B cell (primary cell): ENCODE data around the gene CTNNB1. TPM values are rescaled to one million over a fixed set of nuclear protein-coding genes. Genes with fewer than 3 reads are reported as not detected.

Source experiments
- ATAC-seq: fragments of 200-7000 bp; cut with Tn5 transposase; one replicate; pipeline ENCODE4 v1.10.0; 2021; ENCODE audit warnings: low read depth, mild to moderate bottlenecking, moderate number of reproducible peaks, moderate library complexity
- CTCF ChIA-PET: fragments of 350-600 bp; sonication (Branson Sonifier 250); formaldehyde crosslinking; loops from one replicate; lab custom pipeline; 2021; ENCODE audit warnings: antibody characterized with exemption, inconsistent platforms; lab: Charles Lee
- POLR2A ChIA-PET: fragments of 350-600 bp; sonication (Branson Sonifier 250); formaldehyde crosslinking; loops from one replicate; lab custom pipeline; 2021; ENCODE audit warnings: antibody characterized with exemption; lab: Charles Lee
- DNase-seq: peaks from one replicate; pipeline ENCODE4 v3.0.0; 2013
- H2AFZ ChIP-seq: 2 replicates; pipeline ENCODE4 v1.6.1; 2012; ENCODE audit warnings: mild to moderate bottlenecking, low read depth, low read length; ENCODE audit not compliant: insufficient read depth, poor library complexity, severe bottlenecking
- H3K27ac ChIP-seq, 2 donors: 1 replicate in 1 of 2; 2 replicates in 1 of 2; pipeline ENCODE4 v1.5.1; 2012 to 2013; ENCODE audit warnings: low read length in 2 of 2, mild to moderate bottlenecking in 2 of 2, moderate library complexity in 1 of 2
- H3K27me3 ChIP-seq, 4 experiments: fragments of 200-600 bp in 1 of 4; sonication (generic) in 1 of 4; replicated peaks in 1 of 4; 1 replicate in 2 of 4; 2 replicates in 2 of 4; pipeline versions ENCODE4 v1.6.1 to v1.7.0; 2013 to 2016; ENCODE audit warnings: low read length in 3 of 4, mild to moderate bottlenecking in 2 of 4, mixed read lengths in 1 of 4, moderate library complexity in 1 of 4; ENCODE audit not compliant: insufficient read depth in 4 of 4, control insufficient read depth in 3 of 4; ENCODE audit errors: control extremely low read depth in 1 of 4
- H3K36me3 ChIP-seq, 2 experiments: replicated peaks in 1 of 2; 1 replicate in 1 of 2; 2 replicates in 1 of 2; pipeline versions ENCODE4 v1.6.1 to v1.7.1; 2013; ENCODE audit warnings: low read length in 1 of 2; ENCODE audit not compliant: insufficient read depth in 2 of 2, control insufficient read depth in 1 of 2; ENCODE audit errors: control extremely low read depth in 1 of 2, extremely low read depth in 1 of 2
- H3K4me1 ChIP-seq, 2 donors: fragments of 200-600 bp in 1 of 2; sonication (generic) in 1 of 2; 1 replicate in 1 of 2; 2 replicates in 1 of 2; pipeline versions ENCODE4 v1.5.1 to v1.6.1; 2013 to 2017; ENCODE audit warnings: low read length in 2 of 2; ENCODE audit not compliant: control insufficient read depth in 2 of 2, insufficient read depth in 2 of 2
- H3K4me2 ChIP-seq: replicated peaks from 2 replicates; pipeline ENCODE3; 2012; ENCODE audit warnings: mild to moderate bottlenecking, low read depth, low read length; ENCODE audit not compliant: poor library complexity, severe bottlenecking
- H3K4me3 ChIP-seq, 5 experiments: fragments of 200-600 bp in 1 of 5; sonication (generic) in 1 of 5; 1 replicate in 3 of 5; 2 replicates in 2 of 5; pipeline versions ENCODE4 v1.5.1 to v1.7.0; 2011 to 2016; ENCODE audit warnings: low read length in 4 of 5, mild to moderate bottlenecking in 4 of 5, low read depth in 2 of 5, control low read depth in 1 of 5, moderate library complexity in 1 of 5; ENCODE audit not compliant: insufficient read depth in 1 of 5; ENCODE audit errors: control extremely low read depth in 1 of 5, extremely low read depth in 1 of 5
- H3K79me2 ChIP-seq: fragments of 200-600 bp; sonication (generic); one replicate; pipeline ENCODE4 v1.6.0; 2016; ENCODE audit warnings: low read length; ENCODE audit not compliant: control insufficient read depth, insufficient read depth
- H3K9ac ChIP-seq: fragments of 200-600 bp; sonication (generic); 2 replicates; pipeline ENCODE4 v1.6.1; 2017; ENCODE audit warnings: mild to moderate bottlenecking, low read length, moderate library complexity
- H3K9me3 ChIP-seq, 3 donors: one replicate each; pipeline versions ENCODE4 v1.6.1 to v1.7.1; 2013; ENCODE audit warnings: low read length in 2 of 3; ENCODE audit not compliant: control insufficient read depth in 2 of 3, insufficient read depth in 1 of 3; ENCODE audit errors: control extremely low read depth in 1 of 3
- H4K20me1 ChIP-seq: 2 replicates; pipeline ENCODE4 v1.6.0; 2012; ENCODE audit warnings: mild to moderate bottlenecking, low read length; ENCODE audit not compliant: insufficient read depth, control insufficient read depth, poor library complexity, severe bottlenecking
- H3K27ac Mint-ChIP-seq: one replicate; pipeline ENCODE4 v1.8.0; 2021; ENCODE audit warnings: mixed read lengths
- H3K27me3 Mint-ChIP-seq: one replicate; pipeline ENCODE4 v1.8.0; 2021; ENCODE audit warnings: mixed read lengths
- H3K4me1 Mint-ChIP-seq: one replicate; pipeline ENCODE4 v1.8.0; 2021; ENCODE audit warnings: mixed read lengths
- H3K4me3 Mint-ChIP-seq: one replicate; pipeline ENCODE4 v1.8.0; 2021; ENCODE audit warnings: mixed read lengths
- H3K9me3 Mint-ChIP-seq: one replicate; pipeline ENCODE4 v1.8.0; 2022; ENCODE audit warnings: mixed read lengths; ENCODE audit not compliant: insufficient read depth
- EZH2 ChIP-seq: IDR thresholded peaks from 2 replicates; pipeline ENCODE4 v1.6.1; 2012; ENCODE audit warnings: borderline replicate concordance, low read depth, mild to moderate bottlenecking, moderate library complexity, low read length; ENCODE audit not compliant: insufficient read depth, poor library complexity, severe bottlenecking
- WGBS: methylation state at CpG from one replicate; pipeline ENCODE4 v1.1.5; 2013; ENCODE audit warnings: missing lambda C conversion rate; ENCODE audit not compliant: insufficient coverage; 5-methylcytosine and 5-hydroxymethylcytosine counted together
- intact Hi-C: fragments of 100-400 bp; cut with micrococcal nuclease; formaldehyde crosslinking; loops from one replicate; pipeline ENCODE4 v1.10.0; 2022
- polyA plus RNA-seq: library from polyadenylated mRNA; depleted of rRNA; stranded (reverse); fragments of >200 nt; gene quantifications from 2 replicates; pipeline ENCODE4 v1.2.3, GENCODE V29; 2012
- total RNA-seq, 2 donors: library from RNA; stranded (reverse); fragments of 120-200 nt in 1 of 2; gene quantifications; 1 replicate in 1 of 2; 2 replicates in 1 of 2; pipeline versions ENCODE4 v1.2.3 to v1.2.4, GENCODE V29; 2013 to 2022
- TF ChIP-seq, protein P1 (sequence below): fragments of 200-600 bp; IDR thresholded peaks from one replicate; pipeline ENCODE4 v1.8.0; 2022; ENCODE audit warnings: antibody characterized with exemption, mild to moderate bottlenecking

CTNNB1 gene
- total and polyA plus RNA-seq, 2 donors (not counting 1 experiment from before 2014, with no cell fraction given) = 103 to 178 TPM

DNA sequence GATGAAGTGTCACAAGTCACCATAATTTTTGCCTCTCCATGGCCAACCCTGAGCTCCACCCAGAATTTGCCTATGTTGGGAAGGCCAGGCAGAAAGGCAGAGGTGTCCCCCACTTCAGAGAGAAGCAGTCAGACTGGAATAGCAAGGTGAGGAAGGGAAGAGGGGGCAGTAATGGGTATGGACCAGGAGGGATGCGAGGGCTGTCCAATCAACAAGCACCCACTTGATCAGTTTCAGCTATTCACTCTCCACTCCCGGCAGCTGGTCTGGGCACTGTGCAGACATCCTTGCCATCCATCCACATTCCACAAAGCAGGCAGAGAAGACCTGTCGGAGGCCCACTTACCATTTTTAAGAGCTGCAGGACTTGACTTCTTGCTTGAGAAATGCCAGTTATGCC lies 43.5 kb upstream of the CTNNB1 start:
- H3K36me3 ChIP-seq = no peaks in the 10 kb centered on the region
- H3K9me3 Mint-ChIP-seq = no peaks in the 10 kb centered on the region
- no peak overlapping the region for H3K27ac Mint-ChIP-seq
- no peak for TF ChIP-seq EZH2
- TF ChIP-seq, protein P1, sequence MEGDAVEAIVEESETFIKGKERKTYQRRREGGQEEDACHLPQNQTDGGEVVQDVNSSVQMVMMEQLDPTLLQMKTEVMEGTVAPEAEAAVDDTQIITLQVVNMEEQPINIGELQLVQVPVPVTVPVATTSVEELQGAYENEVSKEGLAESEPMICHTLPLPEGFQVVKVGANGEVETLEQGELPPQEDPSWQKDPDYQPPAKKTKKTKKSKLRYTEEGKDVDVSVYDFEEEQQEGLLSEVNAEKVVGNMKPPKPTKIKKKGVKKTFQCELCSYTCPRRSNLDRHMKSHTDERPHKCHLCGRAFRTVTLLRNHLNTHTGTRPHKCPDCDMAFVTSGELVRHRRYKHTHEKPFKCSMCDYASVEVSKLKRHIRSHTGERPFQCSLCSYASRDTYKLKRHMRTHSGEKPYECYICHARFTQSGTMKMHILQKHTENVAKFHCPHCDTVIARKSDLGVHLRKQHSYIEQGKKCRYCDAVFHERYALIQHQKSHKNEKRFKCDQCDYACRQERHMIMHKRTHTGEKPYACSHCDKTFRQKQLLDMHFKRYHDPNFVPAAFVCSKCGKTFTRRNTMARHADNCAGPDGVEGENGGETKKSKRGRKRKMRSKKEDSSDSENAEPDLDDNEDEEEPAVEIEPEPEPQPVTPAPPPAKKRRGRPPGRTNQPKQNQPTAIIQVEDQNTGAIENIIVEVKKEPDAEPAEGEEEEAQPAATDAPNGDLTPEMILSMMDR = no peak
- no peaks in the 10 kb centered on the region for H3K9me3 ChIP-seq
- H3K79me2 ChIP-seq = no peaks in the 10 kb centered on the region
- no peaks in the 10 kb centered on the region for H3K4me1 Mint-ChIP-seq
- no peak overlapping the region for H3K4me2 ChIP-seq
- no peaks in the 10 kb centered on the region for H3K4me1 ChIP-seq
- peaks cover 26% of the 10 kb centered on the region for H3K27me3 Mint-ChIP-seq
- CTCF ChIA-PET = interaction anchor here (1.4 kb wide), 1 partner anchor 39 kb away, joined by 4 read pairs; no protein-coding TSS in a partner anchor
- no peak overlapping the region for H3K27ac ChIP-seq
- intact Hi-C loops = no loop called here
- H4K20me1 ChIP-seq = no peaks in the 10 kb centered on the region
- ATAC-seq = no peak
- DNase-seq = no peak
- H3K9ac ChIP-seq = no peak overlapping the region
- no peaks in the 10 kb centered on the region for H3K27me3 ChIP-seq
- no peak overlapping the region for H3K4me3 Mint-ChIP-seq
- WGBS = 100% methylated on average over 1 of the region's 3 CpGs
- POLR2A ChIA-PET = no interaction called here
- H3K4me3 ChIP-seq = no peak overlapping the region
- no peak overlapping the region for H2AFZ ChIP-seq

DNA sequence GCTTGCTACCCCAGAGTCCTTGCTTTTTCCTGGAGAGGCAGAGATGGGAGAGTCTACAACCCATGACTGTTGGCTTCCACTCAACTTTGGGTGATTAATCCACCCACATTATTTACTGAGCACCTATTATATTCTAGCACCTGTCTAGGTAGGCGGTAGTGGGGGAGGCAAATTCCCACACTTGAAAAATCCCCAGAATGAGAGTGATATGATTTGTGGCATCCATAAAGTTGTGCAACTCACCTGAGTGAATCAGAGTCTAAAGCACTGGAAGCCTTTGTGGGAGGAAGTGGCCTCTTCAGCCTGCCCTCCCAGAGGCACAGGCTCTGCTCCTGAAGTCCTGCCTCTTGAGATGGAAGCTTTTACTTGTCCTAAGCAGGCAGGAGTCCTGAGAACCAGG lies 40.4 kb upstream of the CTNNB1 start:
- Histone ChIP-seq H3K36me3 (no peaks in the 10 kb centered on the region), H3K79me2 (no peaks in the 10 kb centered on the region), H3K27ac (no peak overlapping the region), H3K4me1 (no peaks in the 10 kb centered on the region), H3K4me3 (no peak overlapping the region), H3K27me3 (no peaks in the 10 kb centered on the region), H2AFZ (no peak overlapping the region), H3K9ac (no peak overlapping the region), H3K4me2 (no peak overlapping the region), H4K20me1 (no peaks in the 10 kb centered on the region), H3K9me3 (no peaks in the 10 kb centered on the region)
- WGBS = no CpG with 5 or more reads among the region's 1 CpG
- POLR2A ChIA-PET = no interaction called here
- H3K4me3 Mint-ChIP-seq = no peak overlapping the region
- H3K27ac Mint-ChIP-seq = no peak overlapping the region
- no peaks in the 10 kb centered on the region for H3K4me1 Mint-ChIP-seq
- CTCF ChIA-PET = no interaction called here
- intact Hi-C loops = no loop called here
- DNase-seq (no peak), ATAC-seq (no peak)
- peaks cover 25% of the 10 kb centered on the region for H3K27me3 Mint-ChIP-seq
- H3K9me3 Mint-ChIP-seq = no peaks in the 10 kb centered on the region
- TF ChIP-seq EZH2 = no peak
- TF ChIP-seq, protein P1 = no peak
